Tibial nerve (tissue), 4 donors: ENCODE data around the gene BRK1. TPM values are rescaled to one million over a fixed set of nuclear protein-coding genes. Genes with fewer than 3 reads are reported as not detected.
"Not testable (repeated sequence)": the region's sequence is repeated elsewhere in the genome, so short reads cannot be mapped to it uniquely, and the experiment has no call there.

ENCODE experiments used
- DNase-seq, 2 donors: peaks; one replicate each; pipeline ENCODE4 v3.0.0-alpha.2; 2019; ENCODE audit warnings: low spot score in 2 of 2
- H3K27ac ChIP-seq, 4 donors: fragments of 200-600 bp; sonication (generic) in 3 of 4; one replicate each; pipeline ENCODE4 v1.5.1; 2017 to 2019; ENCODE audit warnings: mild to moderate bottlenecking in 1 of 4
- H3K27me3 ChIP-seq, 2 donors: fragments of 200-600 bp; sonication (generic) in 1 of 2; one replicate each; pipeline versions ENCODE4 v1.5.1 to v1.6.0; 2017 to 2019
- H3K36me3 ChIP-seq, 3 donors: fragments of 200-600 bp; sonication (generic); one replicate each; pipeline ENCODE4 v1.5.1; 2018 to 2019
- H3K4me1 ChIP-seq, 4 donors: fragments of 200-600 bp; sonication (generic) in 3 of 4; one replicate each; pipeline ENCODE4 v1.5.1; 2017 to 2019
- H3K4me3 ChIP-seq, 4 donors: fragments of 200-600 bp; sonication (generic) in 3 of 4; one replicate each; pipeline ENCODE4 v1.5.1; 2017 to 2019; ENCODE audit warnings: mild to moderate bottlenecking in 1 of 4, moderate library complexity in 1 of 4
- H3K9me3 ChIP-seq, 4 donors: fragments of 200-600 bp; sonication (generic) in 3 of 4; one replicate each; pipeline ENCODE4 v1.5.1; 2017 to 2019
- EP300 ChIP-seq, 2 donors: sonication (generic); formaldehyde crosslinking; IDR thresholded peaks; one replicate each; pipeline ENCODE4 v1.6.1; 2017; ENCODE audit warnings: antibody characterized with exemption in 2 of 2, mild to moderate bottlenecking in 1 of 2
- POLR2A ChIP-seq, 2 donors: fragments of 450-650 bp; IDR thresholded peaks; one replicate each; pipeline ENCODE4 v1.6.1; 2017; ENCODE audit warnings: antibody characterized with exemption in 2 of 2, mild to moderate bottlenecking in 2 of 2, moderate library complexity in 2 of 2
- WGBS, 2 donors: methylation state at CpG; one replicate each; pipeline ENCODE4 v1.1.5; 2018; 5-methylcytosine and 5-hydroxymethylcytosine counted together
- total RNA-seq, 4 donors: library from RNA; depleted of rRNA; stranded (reverse); fragments of >200 nt; gene quantifications; one replicate each; pipeline ENCODE4 v1.1.0, GENCODE V29; 2016
- TF ChIP-seq, protein P1 (sequence below), 5 experiments: fragments of 200-600 bp in 3 of 5; fragments of 450-650 bp in 2 of 5; sonication (generic) in 3 of 5; IDR thresholded peaks; one replicate each; pipeline ENCODE4 v1.5.1; 2016 to 2019; ENCODE audit warnings: antibody characterized with exemption in 5 of 5, mild to moderate bottlenecking in 3 of 5, moderate library complexity in 2 of 5

BRK1 gene
- total RNA-seq, 4 donors from 2014 or later = 50.2 to 97.5 (median 77.5) TPM

DNA sequence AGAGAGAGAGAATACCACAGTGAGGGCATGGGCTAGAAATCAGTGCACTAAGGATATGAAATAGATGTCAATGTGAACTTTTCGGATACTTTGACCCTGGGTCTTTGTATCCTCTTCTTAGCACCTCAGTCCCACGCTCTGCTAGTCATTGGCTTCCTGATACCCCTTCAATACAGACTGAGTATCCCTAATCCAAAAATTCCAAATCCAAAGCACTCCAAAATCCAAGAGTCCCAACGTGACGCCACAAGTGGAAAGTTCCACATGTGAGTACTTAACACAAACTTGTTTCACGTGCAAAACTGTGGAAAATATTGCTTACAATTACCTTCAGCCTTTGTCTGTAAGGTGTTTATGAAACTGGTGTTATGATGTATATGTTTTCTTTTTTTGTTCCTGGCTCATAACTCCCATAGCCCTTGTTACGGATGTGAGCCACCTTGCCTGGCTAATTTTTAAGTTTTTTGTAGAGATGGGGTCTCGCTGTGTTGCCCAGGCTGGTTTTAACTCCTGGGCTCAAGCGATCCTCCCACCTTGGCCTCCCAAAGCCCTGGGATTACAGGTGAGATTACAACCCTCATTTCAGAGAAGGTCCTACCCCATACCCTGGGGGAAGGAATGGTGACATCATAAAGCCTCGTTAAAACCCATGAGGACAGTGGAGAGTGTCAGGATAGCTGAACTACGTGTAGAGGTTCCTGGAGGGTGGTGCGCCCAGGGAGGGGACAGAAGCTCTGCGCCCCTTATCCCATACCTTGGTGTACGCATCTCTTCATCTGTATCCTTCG is 39.1 kb downstream of the BRK1 start:
- H3K36me3 ChIP-seq = peaks cover 0 to 53% (median 9%) of the 10 kb centered on the region in 3 donors
- WGBS, 2 donors = 88 to 89% methylated on average over 14 of the region's 14 CpGs

DNA sequence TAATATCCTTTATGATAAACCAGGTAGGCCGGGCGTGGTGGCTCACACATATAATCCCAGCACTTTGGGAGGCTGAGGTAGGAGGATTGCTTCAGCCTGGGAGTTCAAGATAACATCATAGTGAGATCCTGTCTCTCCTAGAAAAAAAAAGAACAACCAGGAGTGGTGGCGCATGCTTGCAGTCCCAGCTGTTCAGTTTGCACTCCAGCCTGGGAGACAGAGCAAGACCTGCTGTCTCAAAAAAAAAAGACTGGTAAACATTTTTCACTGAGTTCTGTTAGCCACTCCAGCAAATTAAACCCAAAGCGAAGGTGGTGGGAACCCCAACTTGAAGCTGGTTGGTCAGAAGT is 39.6 kb downstream of the BRK1 start:
- H3K36me3 ChIP-seq = peaks cover 0 to 48% (median 6%) of the 10 kb centered on the region in 3 donors
- 90 to 96% methylated on average over 4 of the region's 4 CpGs for WGBS, 2 donors

More for the DNA sequence above, 39.1 kb downstream of the BRK1 start:
- no peak overlapping the region for H3K4me3 ChIP-seq
- no peaks in the 10 kb centered on the region for H3K27me3 ChIP-seq
- H3K27ac ChIP-seq = no peak overlapping the region
- no peak for DNase-seq
- H3K4me1 ChIP-seq = no peaks in the 10 kb centered on the region
- TF ChIP-seq EP300 (IDR thresholded peaks at IDR 0.05) = no peak
- no peak for TF ChIP-seq POLR2A (IDR thresholded peaks at IDR 0.05)
- TF ChIP-seq, protein P1, sequence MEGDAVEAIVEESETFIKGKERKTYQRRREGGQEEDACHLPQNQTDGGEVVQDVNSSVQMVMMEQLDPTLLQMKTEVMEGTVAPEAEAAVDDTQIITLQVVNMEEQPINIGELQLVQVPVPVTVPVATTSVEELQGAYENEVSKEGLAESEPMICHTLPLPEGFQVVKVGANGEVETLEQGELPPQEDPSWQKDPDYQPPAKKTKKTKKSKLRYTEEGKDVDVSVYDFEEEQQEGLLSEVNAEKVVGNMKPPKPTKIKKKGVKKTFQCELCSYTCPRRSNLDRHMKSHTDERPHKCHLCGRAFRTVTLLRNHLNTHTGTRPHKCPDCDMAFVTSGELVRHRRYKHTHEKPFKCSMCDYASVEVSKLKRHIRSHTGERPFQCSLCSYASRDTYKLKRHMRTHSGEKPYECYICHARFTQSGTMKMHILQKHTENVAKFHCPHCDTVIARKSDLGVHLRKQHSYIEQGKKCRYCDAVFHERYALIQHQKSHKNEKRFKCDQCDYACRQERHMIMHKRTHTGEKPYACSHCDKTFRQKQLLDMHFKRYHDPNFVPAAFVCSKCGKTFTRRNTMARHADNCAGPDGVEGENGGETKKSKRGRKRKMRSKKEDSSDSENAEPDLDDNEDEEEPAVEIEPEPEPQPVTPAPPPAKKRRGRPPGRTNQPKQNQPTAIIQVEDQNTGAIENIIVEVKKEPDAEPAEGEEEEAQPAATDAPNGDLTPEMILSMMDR (IDR thresholded peaks at IDR 0.05) = no peak
- H3K9me3 ChIP-seq = no peaks in the 10 kb centered on the region

GRCh38 chr3:10155658-10156057 is 40.2 kb downstream of the BRK1 start:
- Histone ChIP-seq H3K27ac (no peak overlapping the region), H3K4me3 (no peak overlapping the region), H3K9me3 (no peaks in the 10 kb centered on the region), H3K27me3 (no peaks in the 10 kb centered on the region), H3K4me1 (peaks cover 0 to 11% (median 0%) of the 10 kb centered on the region in 4 donors), H3K36me3 (peaks cover 0 to 42% (median 4%) of the 10 kb centered on the region in 3 donors)
- TF ChIP-seq, protein P1 (IDR thresholded peaks at IDR 0.05) = no peak
- no peak for TF ChIP-seq EP300 (IDR thresholded peaks at IDR 0.05)
- no peak for TF ChIP-seq POLR2A (IDR thresholded peaks at IDR 0.05)
- 91 to 94% methylated on average over 4 of the region's 4 CpGs for WGBS, 2 donors
- no peak for DNase-seq

More for the DNA sequence above, 39.6 kb downstream of the BRK1 start:
- no peaks in the 10 kb centered on the region for H3K9me3 ChIP-seq
- no peak for DNase-seq
- no peak overlapping the region for H3K27ac ChIP-seq
- no peak for TF ChIP-seq POLR2A (IDR thresholded peaks at IDR 0.05)
- TF ChIP-seq, protein P1 (IDR thresholded peaks at IDR 0.05) = no peak
- TF ChIP-seq EP300 (IDR thresholded peaks at IDR 0.05) = no peak
- no peak overlapping the region for H3K4me3 ChIP-seq
- peaks cover 0 to 5% (median 0%) of the 10 kb centered on the region in 4 donors for H3K4me1 ChIP-seq
- no peaks in the 10 kb centered on the region for H3K27me3 ChIP-seq

- Histone ChIP-seq H3K36me3 (peaks cover 0 to 29% (median 0%) of the 10 kb centered on the region in 3 donors), H3K27me3 (no peaks in the 10 kb centered on the region), H3K27ac (no peak overlapping the region), H3K4me3 (no peak overlapping the region), H3K4me1 (peaks cover 0 to 15% (median 0%) of the 10 kb centered on the region in 4 donors), H3K9me3 (no peaks in the 10 kb centered on the region)
- TF ChIP-seq POLR2A (IDR thresholded peaks at IDR 0.05) (no peak), EP300 (IDR thresholded peaks at IDR 0.05) (no peak)
- TF ChIP-seq, protein P1 (IDR thresholded peaks at IDR 0.05) = no peak
- DNase-seq = no peak
- WGBS, 2 donors = 65 to 69% methylated on average over 4 of the region's 4 CpGs
These were observed 41.6 kb downstream of the BRK1 start for GRCh38 chr3:10157031-10157430.

DNA sequence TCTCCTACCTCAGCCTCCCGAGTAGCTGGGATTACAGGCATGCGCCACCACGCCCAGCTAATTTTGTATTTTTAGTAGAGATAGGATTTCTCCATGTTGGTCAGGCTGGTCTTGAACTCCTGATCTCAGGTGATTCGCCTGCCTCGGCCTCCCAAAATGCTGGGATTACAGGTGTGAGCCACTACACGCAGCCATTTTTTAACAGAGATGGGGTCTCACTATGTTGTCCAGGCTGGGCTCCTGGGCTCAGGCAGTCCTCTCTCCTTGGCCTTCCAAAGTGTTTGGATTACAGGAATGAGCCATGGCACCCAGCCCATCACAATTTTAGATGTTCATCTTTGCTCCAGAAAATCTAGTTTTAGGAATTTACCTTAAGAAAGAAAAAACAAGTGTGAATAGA is 43.1 kb downstream of the BRK1 start:
- WGBS, 2 donors = 94 to 97% methylated on average over 6 of the region's 6 CpGs
- not testable (repeated sequence) for H3K4me3 ChIP-seq, H3K9me3 ChIP-seq, H3K27ac ChIP-seq, H3K27me3 ChIP-seq, DNase-seq
- H3K4me1 ChIP-seq = peaks cover 0 to 15% (median 0%) of the 10 kb centered on the region in 4 donors
- H3K36me3 ChIP-seq = peaks cover 0 to 14% (median 0%) of the 10 kb centered on the region in 3 donors
